Spleen (tissue), 7 donors: ENCODE data around the gene CACNB2.

Experiments
- CTCF ChIP-seq, 11 experiments: fragments of 200-600 bp in 7 of 11; fragments of 450-650 bp in 4 of 11; sonication (generic) in 4 of 11; IDR thresholded peaks in 8 of 11; conservative IDR thresholded peaks in 3 of 11; 1 replicate in 7 of 11; 2 replicates in 4 of 11; pipeline versions ENCODE4 v1.4.0 to v1.8.0; 2016 to 2021; ENCODE audit warnings: antibody characterized with exemption in 11 of 11, inconsistent platforms in 4 of 11, mild to moderate bottlenecking in 1 of 11
- POLR2A ChIP-seq, 3 donors: fragments of 450-650 bp; IDR thresholded peaks; one replicate each; pipeline ENCODE4 v1.5.1; 2017; ENCODE audit warnings: antibody characterized with exemption in 3 of 3, mild to moderate bottlenecking in 1 of 3
- POLR2AphosphoS5 ChIP-seq, 3 donors: sonication (generic); formaldehyde crosslinking; IDR thresholded peaks; one replicate each; pipeline ENCODE4 v1.5.1; 2017; ENCODE audit warnings: antibody characterized with exemption in 3 of 3
- donor health status: DM: no; HTN: no; CAD: no; lungs with moderate emphysema.
- donor health status: DM: no; HTN: no; CAD: no.
- donor health status: DM: no; HTN: no; CAD: no.

DNA sequence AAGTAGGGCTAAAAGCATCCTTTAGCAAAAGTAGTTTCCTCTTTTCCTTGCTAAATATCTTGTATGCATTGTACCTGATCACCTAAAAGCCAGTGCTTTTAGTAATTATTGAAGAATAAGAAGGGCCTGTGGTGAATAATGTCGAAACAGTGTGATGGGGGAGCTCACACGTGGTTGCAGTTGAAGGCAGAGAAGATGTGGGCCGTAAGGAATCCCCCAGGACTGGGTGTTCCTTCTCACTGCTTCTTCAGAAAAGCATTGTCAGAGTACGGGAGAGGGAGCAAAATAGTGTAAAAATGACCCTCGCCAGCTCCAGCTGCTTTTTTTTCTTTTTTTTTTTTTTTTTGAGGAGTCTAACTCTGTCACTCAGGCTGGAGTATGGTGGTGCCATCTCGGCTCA lies 310.1 kb downstream of the CACNB2 start:
- TF ChIP-seq CTCF (IDR thresholded peaks at IDR 0.05 in 8 of 11, conservative IDR thresholded peaks at IDR 0.05 in 3 of 11), result no peak
- no peak for TF ChIP-seq POLR2AphosphoS5 (IDR thresholded peaks at IDR 0.05)
- TF ChIP-seq POLR2A (IDR thresholded peaks at IDR 0.05), result no peak
